GM10266 (cell line): Measurements from ENCODE around the gene SH3PXD2A.

ENCODE experiments used
- DNase-seq: peaks from one replicate; pipeline ENCODE4 v3.0.0; 2012; ENCODE audit errors: extremely low spot score
- CTCF ChIP-seq: IDR thresholded peaks from 2 replicates; pipeline ENCODE4 v1.5.1; 2012; ENCODE audit warnings: mild to moderate bottlenecking, low read depth; ENCODE audit not compliant: control insufficient read depth, insufficient read depth; ENCODE audit errors: missing control alignments

SH3PXD2A gene

GRCh38 chr10:103672345-103672744 lies 183.0 kb downstream of the SH3PXD2A start:
- no peak for DNase-seq
- no peak for TF ChIP-seq CTCF

GRCh38 chr10:103671126-103671895 lies 184.1 kb downstream of the SH3PXD2A start:
- DNase-seq = no peak
- no peak for TF ChIP-seq CTCF

- DNase-seq = no peak
- no peak for TF ChIP-seq CTCF
Observed at GRCh38 chr10:103669944-103670343, 185.4 kb downstream of the SH3PXD2A start.

- no peak for DNase-seq
Observed at GRCh38 chr10:103669243-103669929, 186.0 kb downstream of the SH3PXD2A start.

GRCh38 chr10:103668351-103669242 lies 186.8 kb downstream of the SH3PXD2A start:
- no peak for DNase-seq
- no peak for TF ChIP-seq CTCF

More at GRCh38 chr10:103669243-103669929, 186.0 kb downstream of the SH3PXD2A start:
- TF ChIP-seq CTCF = no peak

GRCh38 chr10:103667356-103667755 lies 188.0 kb downstream of the SH3PXD2A start:
- TF ChIP-seq CTCF = no peak
- DNase-seq = no peak

GRCh38 chr10:103666762-103667150 lies 188.6 kb downstream of the SH3PXD2A start:
- no peak for DNase-seq

More at GRCh38 chr10:103666762-103667150, 188.6 kb downstream of the SH3PXD2A start:
- TF ChIP-seq CTCF = no peak
